H1 (cell line): Measurements from ENCODE around the gene RFK. TPM values are rescaled to one million over a fixed set of nuclear protein-coding genes. Genes with fewer than 3 reads are reported as not detected.

Source experiments
- CTCF ChIA-PET: fragments of 300-600 bp; sonication (Branson Sonifier 250); formaldehyde crosslinking; loops from one replicate; lab custom pipeline; 2021; ENCODE audit not compliant: partially characterized antibody; lab: Charles Lee
- POLR2A ChIA-PET: fragments of 300-600 bp; sonication (Branson Sonifier 250); formaldehyde crosslinking; loops from one replicate; lab custom pipeline; 2021; ENCODE audit warnings: inconsistent platforms; ENCODE audit not compliant: partially characterized antibody; lab: Charles Lee
- DNase-seq, 2 experiments: peaks; one replicate each; pipeline versions ENCODE4 v3.0.0 to v3.0.0-alpha.2; 2010 to 2022; ENCODE audit warnings: low spot score in 2 of 2, low read depth in 1 of 2, mixed read lengths in 1 of 2
- FAIRE-seq: peaks from 2 replicates; lab custom pipeline; 2011; peaks lifted over from hg19 to GRCh38; lab: Jason Lieb, UNC
- H2AFZ ChIP-seq: 2 replicates; pipeline ENCODE4 v1.8.1; 2012; ENCODE audit warnings: low read length, inconsistent platforms
- H2AK5ac ChIP-seq: 2 replicates; pipeline ENCODE4 v1.6.1; 2013; ENCODE audit warnings: low read depth, low read length
- H2BK120ac ChIP-seq: replicated peaks from 2 replicates; pipeline ENCODE3; 2013; ENCODE audit warnings: low read depth, low read length, inconsistent platforms
- H2BK12ac ChIP-seq: 2 replicates; pipeline ENCODE4 v1.6.1; 2013; ENCODE audit warnings: low read depth, low read length
- H2BK15ac ChIP-seq: 2 replicates; pipeline ENCODE4 v1.6.1; 2013; ENCODE audit warnings: low read length
- H2BK20ac ChIP-seq: 2 replicates; pipeline ENCODE4 v1.6.1; 2013; ENCODE audit warnings: low read length
- H2BK5ac ChIP-seq: 2 replicates; pipeline ENCODE4 v1.6.1; 2013; ENCODE audit warnings: low read depth, low read length
- H3K14ac ChIP-seq: 2 replicates; pipeline ENCODE4 v1.6.1; 2013; ENCODE audit warnings: inconsistent platforms; ENCODE audit not compliant: insufficient read length
- H3K18ac ChIP-seq: 2 replicates; pipeline ENCODE4 v1.6.1; 2013; ENCODE audit warnings: low read length; ENCODE audit errors: extremely low read depth
- H3K23ac ChIP-seq: 2 replicates; pipeline ENCODE4 v1.6.1; 2013; ENCODE audit warnings: inconsistent platforms; ENCODE audit not compliant: insufficient read length
- H3K23me2 ChIP-seq: 2 replicates; pipeline ENCODE4 v1.6.1; 2013; ENCODE audit warnings: low read depth, low read length
- H3K27ac ChIP-seq: 2 replicates; pipeline ENCODE4 v1.6.1; 2011; ENCODE audit warnings: low read depth, low read length, inconsistent platforms
- H3K27me3 ChIP-seq, 4 experiments: replicated peaks in 1 of 4; 1 replicate in 1 of 4; 2 replicates in 3 of 4; pipeline versions ENCODE4 v1.6.1 to v1.8.1; 2011 to 2013; ENCODE audit warnings: low read length in 3 of 4, mild to moderate bottlenecking in 3 of 4, inconsistent platforms in 2 of 4, mixed read lengths in 2 of 4, moderate library complexity in 1 of 4; ENCODE audit not compliant: control insufficient read depth in 3 of 4, insufficient read depth in 3 of 4; ENCODE audit errors: extremely low read depth in 1 of 4
- H3K36me3 ChIP-seq, 4 experiments: 2 replicates each; pipeline versions ENCODE4 v1.6.1 to v1.8.1; 2011 to 2013; ENCODE audit warnings: mild to moderate bottlenecking in 4 of 4, low read length in 3 of 4, moderate library complexity in 2 of 4, control low read depth in 1 of 4, inconsistent platforms in 1 of 4; ENCODE audit not compliant: insufficient read depth in 4 of 4, control insufficient read depth in 2 of 4
- H3K4ac ChIP-seq: replicated peaks from 2 replicates; pipeline ENCODE3; 2013; ENCODE audit warnings: low read length, low read depth, mixed read lengths, inconsistent platforms; ENCODE audit not compliant: insufficient read length
- H3K4me1 ChIP-seq, 4 experiments: replicated peaks in 1 of 4; 1 replicate in 1 of 4; 2 replicates in 3 of 4; pipeline versions ENCODE4 v1.6.1 to v1.8.1; 2011 to 2013; ENCODE audit warnings: low read length in 3 of 4, inconsistent platforms in 2 of 4, mixed read lengths in 1 of 4; ENCODE audit not compliant: insufficient read depth in 4 of 4, control insufficient read depth in 3 of 4
- H3K4me2 ChIP-seq, 2 experiments: 2 replicates each; pipeline versions ENCODE4 v1.6.1 to v1.8.1; 2011 to 2013; ENCODE audit warnings: low read depth in 2 of 2, low read length in 2 of 2, control low read depth in 1 of 2, inconsistent platforms in 1 of 2, mild to moderate bottlenecking in 1 of 2; ENCODE audit not compliant: insufficient read depth in 1 of 2
- H3K4me3 ChIP-seq, 4 experiments: fragments of 200-600, 300-600 bp in 1 of 4; sonication (generic), shearing (Covaris generic), sonication (Bioruptor Twin) in 1 of 4; 2 replicates each; pipeline versions ENCODE4 v1.5.1 to v1.8.1; 2011 to 2016; ENCODE audit warnings: low read length in 4 of 4, low read depth in 3 of 4, control low read depth in 2 of 4, inconsistent platforms in 2 of 4, mild to moderate bottlenecking in 2 of 4, mixed read lengths in 1 of 4, moderate library complexity in 1 of 4; ENCODE audit not compliant: insufficient read depth in 2 of 4; ENCODE audit errors: extremely low read depth in 1 of 4
- H3K56ac ChIP-seq: replicated peaks from 2 replicates; pipeline ENCODE3; 2013; ENCODE audit warnings: low read depth, mild to moderate bottlenecking, mixed read lengths, low read length, inconsistent platforms; ENCODE audit not compliant: insufficient read length
- H3K79me1 ChIP-seq: 2 replicates; pipeline ENCODE4 v1.6.1; 2013; ENCODE audit warnings: low read depth, low read length, control low read depth
- H3K79me2 ChIP-seq, 2 experiments: 2 replicates each; pipeline versions ENCODE4 v1.6.1 to v1.8.1; 2012 to 2013; ENCODE audit warnings: low read length in 2 of 2, mild to moderate bottlenecking in 2 of 2, inconsistent platforms in 1 of 2; ENCODE audit not compliant: insufficient read depth in 2 of 2, control insufficient read depth in 1 of 2
- H3K9ac ChIP-seq, 4 experiments: replicated peaks in 1 of 4; 1 replicate in 1 of 4; 2 replicates in 3 of 4; pipeline versions ENCODE4 v1.6.1 to v1.8.1; 2011 to 2013; ENCODE audit warnings: low read depth in 3 of 4, low read length in 3 of 4, control low read depth in 2 of 4, mild to moderate bottlenecking in 2 of 4, moderate library complexity in 2 of 4, inconsistent platforms in 1 of 4; ENCODE audit errors: extremely low read depth in 1 of 4
- H3K9me3 ChIP-seq, 2 experiments: 2 replicates each; pipeline versions ENCODE4 v1.6.1 to v1.8.1; 2012 to 2013; ENCODE audit warnings: mild to moderate bottlenecking in 2 of 2, moderate library complexity in 2 of 2, control low read depth in 1 of 2, inconsistent platforms in 1 of 2, low read depth in 1 of 2, low read length in 1 of 2, mixed read lengths in 1 of 2; ENCODE audit not compliant: insufficient read depth in 2 of 2
- H4K20me1 ChIP-seq, 2 experiments: replicated peaks in 1 of 2; 2 replicates each; pipeline versions ENCODE3 to v1.8.1; 2011 to 2013; ENCODE audit warnings: inconsistent platforms in 2 of 2, low read length in 2 of 2, mild to moderate bottlenecking in 1 of 2; ENCODE audit not compliant: insufficient read depth in 2 of 2, control insufficient read depth in 1 of 2
- H4K5ac ChIP-seq: 2 replicates; pipeline ENCODE4 v1.6.1; 2013; ENCODE audit warnings: low read length, low read depth, mixed read lengths, inconsistent platforms; ENCODE audit not compliant: insufficient read length
- H4K8ac ChIP-seq: 2 replicates; pipeline ENCODE4 v1.8.0; 2013; ENCODE audit warnings: mild to moderate bottlenecking, moderate library complexity, low read length, inconsistent platforms; ENCODE audit not compliant: insufficient read depth; ENCODE audit errors: extremely low read depth
- H4K91ac ChIP-seq: replicated peaks from 2 replicates; pipeline ENCODE3; 2013; ENCODE audit warnings: low read length, mixed read lengths, inconsistent platforms; ENCODE audit not compliant: insufficient read length
- HDAC6 ChIP-seq: IDR thresholded peaks from one replicate; pipeline ENCODE4 v1.7.1; 2012; ENCODE audit warnings: low read depth, mild to moderate bottlenecking, inconsistent platforms, low read length, moderate library complexity
- WGBS, 2 experiments: shearing (Covaris generic) in 1 of 2; methylation state at CpG; one replicate each; pipeline versions ENCODE4 v1.1.6 to v1.1.7; 2013 to 2015; ENCODE audit warnings: low lambda C conversion rate in 2 of 2, mixed read lengths in 2 of 2, inconsistent platforms in 1 of 2, low coverage in 1 of 2, missing lambda C conversion rate in 1 of 2; ENCODE audit not compliant: insufficient replicate concordance in 2 of 2, insufficient coverage in 1 of 2, insufficient read length in 1 of 2; ENCODE audit errors: extremely low coverage in 1 of 2, missing lambda C conversion rate in 1 of 2; 5-methylcytosine and 5-hydroxymethylcytosine counted together
- polyA plus RNA-seq, 7 experiments: library from polyadenylated mRNA; depleted of rRNA in 3 of 7; stranded (reverse) in 5 of 7; unstranded in 2 of 7; fragments of >200 nt in 5 of 7; fragments of 200-250 nt in 2 of 7; gene quantifications; 1 replicate in 5 of 7; 2 replicates in 1 of 7; 4 replicates in 1 of 7; pipeline versions ENCODE4 v1.2.1 to v1.2.3, GENCODE V29; 2011 to 2013; ENCODE audit warnings: missing spikeins in 2 of 7, mixed read lengths in 2 of 7
- total RNA-seq: library from RNA; stranded (reverse); fragmentation: NEBNext Ultra II Directional; extraction: Animal tissue kit (Norgen Biotek cat#: 25700); gene quantifications from 2 replicates; pipeline ENCODE4 v1.2.1, GENCODE V29; 2021
- TF ChIP-seq, protein P1 (sequence below): IDR thresholded peaks from 2 replicates; pipeline ENCODE4 v1.6.1; 2011; ENCODE audit warnings: low read depth, mild to moderate bottlenecking, low read length; ENCODE audit not compliant: insufficient read depth

RFK gene
- total and polyA plus RNA-seq, 2 of the 8 experiments (the other 6 are each of a cell fraction or from before 2014, with no cell fraction given) = 4.3 to 10.6 TPM

DNA sequence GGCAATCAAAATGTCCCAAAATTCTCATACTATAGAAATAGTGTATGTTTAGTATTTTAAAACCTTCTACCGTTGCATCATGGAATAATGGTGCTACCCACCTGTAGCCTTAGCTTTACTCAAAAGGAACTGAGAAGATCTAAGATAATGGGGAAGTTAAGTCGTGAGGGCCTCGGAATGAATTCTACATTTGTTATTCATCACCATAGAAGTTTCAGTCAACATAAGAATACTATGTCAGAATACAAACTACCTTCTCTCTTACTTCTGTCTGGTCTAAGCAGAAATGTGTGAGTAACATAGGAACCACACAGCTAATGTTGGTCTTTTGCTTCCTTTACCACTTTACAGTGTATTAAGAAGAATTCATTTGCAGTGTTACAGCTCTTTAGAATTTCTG is 43.2 kb downstream of the RFK start:
- WGBS, 2 experiments = 54% methylated on average over 3 of the region's 3 CpGs; no CpG with 5 or more reads in 1 of the 2 experiments
- no peak for DNase-seq
- H3K4ac ChIP-seq = no peak overlapping the region
- no peak overlapping the region for H2AK5ac ChIP-seq
- no peak overlapping the region for H4K91ac ChIP-seq
- H3K36me3 ChIP-seq = no peaks in the 10 kb centered on the region
- H4K5ac ChIP-seq = no peak overlapping the region
- H2BK20ac ChIP-seq = no peak overlapping the region
- H3K9me3 ChIP-seq = no peaks in the 10 kb centered on the region
- H3K27ac ChIP-seq = no peak overlapping the region
- H3K79me1 ChIP-seq = no peaks in the 10 kb centered on the region
- H2BK15ac ChIP-seq = no peak overlapping the region
- H3K9ac ChIP-seq = no peak overlapping the region
- no peak overlapping the region for H2BK12ac ChIP-seq
- no peak overlapping the region for H3K4me3 ChIP-seq
- H2AFZ ChIP-seq = no peak overlapping the region
- H3K27me3 ChIP-seq = no peaks in the 10 kb centered on the region
- no peak overlapping the region for H3K4me2 ChIP-seq
- FAIRE-seq = no peak
- no peaks in the 10 kb centered on the region for H4K20me1 ChIP-seq
- no peak overlapping the region for H3K14ac ChIP-seq
- no peaks in the 10 kb centered on the region for H3K79me2 ChIP-seq
- H2BK5ac ChIP-seq = no peak overlapping the region
- TF ChIP-seq, protein P1, sequence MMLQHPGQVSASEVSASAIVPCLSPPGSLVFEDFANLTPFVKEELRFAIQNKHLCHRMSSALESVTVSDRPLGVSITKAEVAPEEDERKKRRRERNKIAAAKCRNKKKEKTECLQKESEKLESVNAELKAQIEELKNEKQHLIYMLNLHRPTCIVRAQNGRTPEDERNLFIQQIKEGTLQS = no peak
- TF ChIP-seq HDAC6 = no peak
- no peak overlapping the region for H3K56ac ChIP-seq
- no peak overlapping the region for H4K8ac ChIP-seq
- no peaks in the 10 kb centered on the region for H3K4me1 ChIP-seq
- H2BK120ac ChIP-seq = no peak overlapping the region
- CTCF ChIA-PET = interaction anchor here (1.2 kb wide), 1 partner anchor 15 kb away, joined by 3 read pairs; no protein-coding TSS in a partner anchor
- no peak overlapping the region for H3K18ac ChIP-seq
- H3K23ac ChIP-seq = no peak overlapping the region
- no peaks in the 10 kb centered on the region for H3K23me2 ChIP-seq
- POLR2A ChIA-PET = no interaction called here
